Caco-2 (cell line): ENCODE measurements around the gene FNDC3B. TPM values are rescaled to one million over a fixed set of nuclear protein-coding genes. Genes with fewer than 3 reads are reported as not detected.

Experiments used
- BruUV-seq: library from RNA; stranded (reverse); fragments of 400-500 nt; replicated peaks from 2 replicates; lab custom pipeline; 2021; lab: Mats Ljungman, UMichigan
- CTCF ChIA-PET: fragments of 300-600 bp; sonication (Branson Sonifier 250); formaldehyde crosslinking; loops from one replicate; lab custom pipeline; 2022; ENCODE audit warnings: antibody characterized with exemption; lab: Charles Lee
- POLR2A ChIA-PET: fragments of 300-600 bp; sonication (Branson Sonifier 250); formaldehyde crosslinking; loops from one replicate; lab custom pipeline; 2022; ENCODE audit warnings: antibody characterized with exemption; lab: Charles Lee
- DNase-seq, 2 experiments: peaks; one replicate each; pipeline versions ENCODE4 v3.0.0 to v3.0.0-alpha.2; 2020 to 2022
- H3K27me3 ChIP-seq: replicated peaks from 2 replicates; pipeline ENCODE4 v1.6.0; 2011; ENCODE audit warnings: low read length; ENCODE audit not compliant: control insufficient read depth, insufficient read depth
- H3K36me3 ChIP-seq: 2 replicates; pipeline ENCODE4 v1.5.1; 2011; ENCODE audit warnings: low read length; ENCODE audit not compliant: control insufficient read depth, insufficient read depth
- H3K4me1 ChIP-seq: fragments of 250-450 bp; sonication (Bioruptor Pico); 2 replicates; pipeline ENCODE4 v1.5.1; 2020; ENCODE audit warnings: mild to moderate bottlenecking
- H3K4me3 ChIP-seq: 2 replicates; pipeline ENCODE4 v1.5.1; 2011; ENCODE audit warnings: low read depth, mild to moderate bottlenecking, control low read depth, low read length
- H3K9me3 ChIP-seq: fragments of 250-450 bp; sonication (Bioruptor Pico); 2 replicates; pipeline ENCODE4 v1.5.1; 2020; ENCODE audit warnings: mild to moderate bottlenecking, moderate library complexity
- H3K27ac Mint-ChIP-seq: one replicate; pipeline ENCODE4 v1.8.0; 2022; ENCODE audit warnings: mixed read lengths; ENCODE audit not compliant: unreplicated experiment
- H3K27me3 Mint-ChIP-seq: one replicate; pipeline ENCODE4 v1.8.0; 2022; ENCODE audit warnings: mixed read lengths; ENCODE audit not compliant: insufficient read depth, unreplicated experiment
- H3K36me3 Mint-ChIP-seq: one replicate; pipeline ENCODE4 v1.8.0; 2022; ENCODE audit warnings: mild to moderate bottlenecking, mixed read lengths; ENCODE audit not compliant: insufficient read depth, unreplicated experiment
- H3K4me1 Mint-ChIP-seq: one replicate; pipeline ENCODE4 v1.8.0; 2022; ENCODE audit warnings: low read depth, mixed read lengths; ENCODE audit not compliant: unreplicated experiment
- H3K4me3 Mint-ChIP-seq: one replicate; pipeline ENCODE4 v1.8.0; 2022; ENCODE audit warnings: mild to moderate bottlenecking, moderate library complexity, mixed read lengths; ENCODE audit not compliant: unreplicated experiment
- H3K9me3 Mint-ChIP-seq: one replicate; pipeline ENCODE4 v1.8.0; 2022; ENCODE audit warnings: mixed read lengths; ENCODE audit not compliant: unreplicated experiment
- CTCF ChIP-seq, 2 experiments: fragments of 200-600 bp in 1 of 2; IDR thresholded peaks; 1 replicate in 1 of 2; 2 replicates in 1 of 2; pipeline versions ENCODE4 v1.5.1 to v1.8.0; 2011 to 2022; ENCODE audit warnings: antibody characterized with exemption in 1 of 2, control low read depth in 1 of 2, inconsistent platforms in 1 of 2, low read depth in 1 of 2, low read length in 1 of 2, mild to moderate bottlenecking in 1 of 2, moderate library complexity in 1 of 2; ENCODE audit not compliant: insufficient read depth in 1 of 2, severe bottlenecking in 1 of 2, unreplicated experiment in 1 of 2
- intact Hi-C: fragments of 100-400 bp; cut with micrococcal nuclease; formaldehyde crosslinking; loops from one replicate; pipeline ENCODE4 v1.10.0; 2022; ENCODE audit not compliant: unreplicated experiment
- total RNA-seq: library from RNA; stranded (reverse); gene quantifications from 2 replicates; pipeline ENCODE4 v1.2.3, GENCODE V29; 2022

Gene FNDC3B
- total RNA-seq, 1 experiment from 2014 or later = 59.8 TPM

GRCh38 chr3:172102123-172102882 lies 62.9 kb downstream of the FNDC3B start:
- Histone ChIP-seq H3K4me1 (peaks cover 64% of the 10 kb centered on the region), H3K36me3 (no peaks in the 10 kb centered on the region), H3K27me3 (no peaks in the 10 kb centered on the region), H3K4me3 (no peak overlapping the region), H3K9me3 (no peaks in the 10 kb centered on the region)
- no peaks in the 10 kb centered on the region for H3K27me3 Mint-ChIP-seq
- no peak overlapping the region for H3K4me3 Mint-ChIP-seq
- no peak for DNase-seq
- no TSS peak for BruUV-seq
- no peak overlapping the region for H3K27ac Mint-ChIP-seq
- ChIA-PET POLR2A (interaction anchor here (0.6 kb wide), 1 partner anchor 14 kb away, joined by 3 read pairs; no protein-coding TSS in a partner anchor), CTCF (interaction anchor here (0.6 kb wide), 1 partner anchor 77 kb away, joined by 5 read pairs; no protein-coding TSS in a partner anchor)
- peaks cover 11% of the 10 kb centered on the region for H3K36me3 Mint-ChIP-seq
- TF ChIP-seq CTCF (IDR thresholded peaks at IDR 0.05; ENCODE audit: insufficient read depth in 1 of 2, low read depth in 1 of 2, low read length in 1 of 2, severe bottlenecking in 1 of 2, unreplicated experiment in 1 of 2) = no peak
- peaks cover 27% of the 10 kb centered on the region for H3K4me1 Mint-ChIP-seq
- intact Hi-C loops = no loop called here
- no peaks in the 10 kb centered on the region for H3K9me3 Mint-ChIP-seq

GRCh38 chr3:172102883-172103310 lies 63.5 kb downstream of the FNDC3B start:
- ChIA-PET POLR2A (interaction anchor here (0.6 kb wide), 1 partner anchor 15 kb away, joined by 3 read pairs; no protein-coding TSS in a partner anchor), CTCF (no interaction called here)
- BruUV-seq = no TSS peak
- Histone ChIP-seq H3K27me3 (no peaks in the 10 kb centered on the region), H3K4me1 (peaks cover 58% of the 10 kb centered on the region), H3K9me3 (no peaks in the 10 kb centered on the region), H3K36me3 (no peaks in the 10 kb centered on the region), H3K4me3 (no peak overlapping the region)
- no peak for DNase-seq
- no peak overlapping the region for H3K4me3 Mint-ChIP-seq
- TF ChIP-seq CTCF (IDR thresholded peaks at IDR 0.05; ENCODE audit: insufficient read depth in 1 of 2, low read depth in 1 of 2, low read length in 1 of 2, severe bottlenecking in 1 of 2, unreplicated experiment in 1 of 2) = no peak
- intact Hi-C loops = no loop called here
- H3K9me3 Mint-ChIP-seq = no peaks in the 10 kb centered on the region
- H3K4me1 Mint-ChIP-seq = peaks cover 27% of the 10 kb centered on the region
- peaks cover 16% of the 10 kb centered on the region for H3K36me3 Mint-ChIP-seq
- H3K27me3 Mint-ChIP-seq = no peaks in the 10 kb centered on the region
- no peak overlapping the region for H3K27ac Mint-ChIP-seq

- H3K4me1 ChIP-seq = peaks cover 50% of the 10 kb centered on the region
- DNase-seq = no peak
Measured at GRCh38 chr3:172103724-172104123, 64.3 kb downstream of the FNDC3B start.

More at GRCh38 chr3:172103724-172104123, 64.3 kb downstream of the FNDC3B start:
- H3K4me3 Mint-ChIP-seq = no peak overlapping the region
- peaks cover 17% of the 10 kb centered on the region for H3K36me3 Mint-ChIP-seq
- no peak for TF ChIP-seq CTCF (IDR thresholded peaks at IDR 0.05; ENCODE audit: insufficient read depth in 1 of 2, low read depth in 1 of 2, low read length in 1 of 2, severe bottlenecking in 1 of 2, unreplicated experiment in 1 of 2)
- ChIA-PET POLR2A (no interaction called here), CTCF (no interaction called here)
- intact Hi-C loops = no loop called here
- H3K27me3 Mint-ChIP-seq = no peaks in the 10 kb centered on the region
- H3K4me1 Mint-ChIP-seq = peaks cover 18% of the 10 kb centered on the region
- H3K27ac Mint-ChIP-seq = no peak overlapping the region
- no TSS peak for BruUV-seq
- Histone ChIP-seq H3K4me3 (no peak overlapping the region), H3K36me3 (no peaks in the 10 kb centered on the region), H3K9me3 (no peaks in the 10 kb centered on the region), H3K27me3 (no peaks in the 10 kb centered on the region)
- no peaks in the 10 kb centered on the region for H3K9me3 Mint-ChIP-seq
